Activated CD8-positive, alpha-beta memory T cell treated with anti-CD3 and anti-CD28 coated beads, Interleukin-2, amount 50 U/mL, for 1 hour (primary cell): ENCODE results near the gene VASH2.
"Not testable (repeated sequence)": the region's sequence is repeated elsewhere in the genome, so short reads cannot be mapped to it uniquely, and the experiment has no call there.

Source experiments
- DNase-seq: peaks from one replicate; pipeline ENCODE4 v3.0.0-alpha.2; 2020; ENCODE audit errors: extremely low read depth

VASH2 gene

DNA sequence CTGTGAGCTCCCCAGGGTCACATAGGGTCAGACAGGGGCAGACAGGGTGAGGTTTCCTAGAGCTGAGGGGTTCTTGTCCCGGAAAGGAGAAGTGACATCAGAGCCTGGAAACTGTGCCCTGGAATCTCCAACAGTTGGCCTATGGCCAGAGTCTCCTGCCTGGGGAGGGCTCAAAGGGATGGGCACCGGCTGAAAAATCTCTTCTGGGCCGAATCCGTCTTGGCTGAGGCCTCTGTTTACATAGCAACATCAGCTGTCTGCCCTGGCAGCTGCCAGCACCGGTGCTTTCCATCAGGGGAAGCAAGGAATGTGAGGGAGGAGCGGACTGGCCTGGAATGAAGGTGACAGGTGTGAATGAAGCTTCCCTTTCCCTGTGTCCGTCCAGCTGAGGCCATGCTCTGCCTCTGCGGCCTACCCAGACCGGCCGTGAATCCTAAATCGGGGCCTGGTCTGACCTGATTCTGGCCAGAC, 30.7 kb downstream of the VASH2 start:
- no peak for DNase-seq

DNA sequence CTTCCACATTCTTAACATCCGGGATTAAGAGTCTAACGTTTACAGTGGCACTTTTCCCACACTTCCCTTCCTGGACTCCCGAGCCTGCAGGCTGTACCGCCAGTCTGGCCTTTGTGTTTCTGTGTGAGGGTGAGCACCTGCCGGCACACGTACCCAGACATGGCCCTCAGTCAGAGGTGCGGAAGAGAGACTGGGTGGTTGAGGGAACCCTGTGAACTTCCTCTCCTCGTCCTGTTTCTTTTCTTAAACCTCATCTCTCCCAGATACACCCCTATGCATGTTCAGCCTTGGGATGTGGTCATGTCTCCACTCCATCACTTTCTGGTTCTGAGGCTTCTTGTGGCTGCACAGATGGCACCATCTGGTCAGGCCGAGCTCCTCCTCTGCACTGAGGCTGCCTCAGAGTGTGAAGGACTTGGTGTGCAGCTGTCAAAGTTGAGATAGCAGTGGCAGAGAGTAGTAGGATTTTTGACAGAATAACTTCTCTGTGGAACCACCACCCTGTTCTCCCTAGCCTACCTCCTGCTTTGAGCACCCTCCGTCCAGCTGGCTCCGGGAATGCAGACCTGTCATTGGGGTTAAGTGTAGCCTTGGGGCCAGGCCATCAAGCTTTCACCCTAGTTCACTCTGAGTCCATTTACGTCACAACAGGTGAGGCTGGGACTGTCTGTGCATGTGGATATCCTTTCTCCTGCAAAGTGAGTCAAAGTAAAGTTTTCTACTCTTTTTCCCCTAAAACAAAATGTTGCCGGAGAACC, 31.4 kb downstream of the VASH2 start:
- DNase-seq = no peak

DNA sequence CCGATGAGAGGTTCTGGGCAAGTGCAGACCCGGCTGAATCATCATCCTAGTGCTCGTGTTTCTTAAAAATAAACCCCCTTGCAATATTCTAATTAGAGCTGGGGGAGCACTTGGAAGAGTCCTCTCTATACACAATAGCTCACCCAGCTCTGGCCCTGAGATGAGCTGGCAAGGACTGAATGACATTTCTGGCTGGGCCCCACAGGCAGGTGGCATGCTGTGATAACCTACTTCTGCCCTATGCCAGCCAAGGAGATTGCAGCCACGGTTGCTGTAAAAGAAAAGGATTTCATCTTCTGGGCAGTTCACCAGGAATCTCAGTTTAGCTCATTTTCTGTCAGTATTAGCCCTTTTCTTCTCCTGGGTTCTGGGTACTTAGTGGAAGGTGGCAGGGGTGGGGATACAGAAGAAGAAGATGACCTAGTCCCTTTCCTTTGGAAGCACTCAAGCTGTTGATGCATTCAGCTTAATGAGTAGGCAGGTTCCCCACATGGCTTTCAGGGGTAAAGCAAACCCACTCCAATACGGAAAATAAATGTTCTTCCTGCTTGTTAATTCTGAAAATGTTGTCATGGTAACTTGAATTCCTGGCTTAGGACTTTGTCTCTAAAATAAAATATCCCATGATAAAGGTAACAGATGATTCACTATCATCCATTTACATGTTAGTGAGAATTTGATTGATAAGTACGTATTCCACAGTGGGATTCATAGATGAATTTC, 32.2 kb downstream of the VASH2 start:
- no peak for DNase-seq

DNA sequence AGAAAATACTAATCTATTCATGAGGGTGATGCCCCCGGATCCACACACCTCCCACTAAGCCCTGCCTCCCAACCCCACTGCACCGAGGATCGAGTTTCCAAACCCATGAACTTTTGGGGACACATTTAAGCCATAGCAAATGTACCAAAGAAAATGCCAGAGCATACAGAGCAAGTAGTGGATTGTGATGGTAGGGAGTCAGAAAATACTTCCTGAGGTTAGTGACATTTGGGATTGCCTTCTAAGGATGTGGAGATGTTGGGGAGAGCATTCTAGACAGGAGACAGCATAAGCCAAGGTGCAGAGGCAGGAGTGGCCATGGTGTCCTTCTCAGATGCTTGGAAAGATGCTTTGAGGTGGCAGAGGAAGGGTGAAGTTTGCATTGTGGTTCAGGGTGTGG, 33.1 kb downstream of the VASH2 start:
- DNase-seq = no peak

DNA sequence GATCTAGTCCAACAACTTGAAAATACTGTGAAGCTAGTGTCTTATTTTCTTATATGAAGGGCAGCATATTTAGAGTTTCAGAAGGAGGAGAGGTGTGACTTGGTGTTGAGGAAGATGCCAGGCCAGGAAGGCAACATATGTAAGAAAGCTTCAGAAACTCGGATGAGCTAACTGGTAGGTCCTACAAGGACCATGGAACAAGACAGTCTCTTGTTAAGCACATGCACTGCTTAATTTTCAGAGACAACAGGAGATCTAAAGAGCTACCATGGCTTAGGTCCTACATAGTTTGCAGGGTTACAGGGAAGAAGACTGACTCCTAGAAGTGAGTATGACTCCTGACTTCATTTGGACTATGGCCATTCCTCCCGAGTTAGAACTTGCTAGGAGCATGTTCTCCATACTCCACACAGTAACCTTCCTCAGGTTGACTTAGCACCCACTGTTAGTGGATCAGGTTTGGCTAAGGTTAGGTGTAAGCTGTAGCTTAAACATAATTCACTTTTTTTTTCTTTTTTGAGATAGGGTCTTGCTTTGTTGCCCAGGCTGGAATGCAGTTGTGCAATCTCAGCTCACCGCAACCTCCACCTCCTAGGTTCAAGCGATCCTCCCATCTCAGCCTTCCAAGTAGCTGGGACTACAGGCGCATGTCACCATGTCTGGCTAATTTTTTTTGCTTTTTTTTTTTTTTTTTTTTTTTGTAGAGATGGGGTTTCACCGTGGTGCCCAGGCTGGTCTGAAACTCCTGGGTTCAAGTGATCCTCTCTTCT, 34.4 kb downstream of the VASH2 start:
- no peak for DNase-seq

DNA sequence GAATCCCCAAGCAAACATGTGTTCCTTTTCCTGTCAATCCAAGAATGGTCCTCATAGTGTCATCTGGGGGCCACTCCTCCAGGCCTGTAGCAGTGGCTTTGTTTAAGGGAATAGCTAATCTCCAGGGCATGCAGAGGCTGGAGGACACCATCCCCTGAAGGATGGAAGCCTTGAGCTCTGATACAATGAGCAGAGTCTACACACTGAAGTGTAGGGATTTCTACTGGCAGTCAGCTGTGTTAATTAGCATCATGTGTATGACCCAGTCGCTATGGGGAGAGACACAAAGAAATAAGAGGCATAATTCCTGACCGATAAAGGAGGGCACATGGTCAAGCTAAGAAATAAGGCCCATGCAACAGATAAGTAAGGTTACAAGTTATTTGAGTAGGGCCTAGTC, 36.2 kb downstream of the VASH2 start:
- DNase-seq = no peak

DNA sequence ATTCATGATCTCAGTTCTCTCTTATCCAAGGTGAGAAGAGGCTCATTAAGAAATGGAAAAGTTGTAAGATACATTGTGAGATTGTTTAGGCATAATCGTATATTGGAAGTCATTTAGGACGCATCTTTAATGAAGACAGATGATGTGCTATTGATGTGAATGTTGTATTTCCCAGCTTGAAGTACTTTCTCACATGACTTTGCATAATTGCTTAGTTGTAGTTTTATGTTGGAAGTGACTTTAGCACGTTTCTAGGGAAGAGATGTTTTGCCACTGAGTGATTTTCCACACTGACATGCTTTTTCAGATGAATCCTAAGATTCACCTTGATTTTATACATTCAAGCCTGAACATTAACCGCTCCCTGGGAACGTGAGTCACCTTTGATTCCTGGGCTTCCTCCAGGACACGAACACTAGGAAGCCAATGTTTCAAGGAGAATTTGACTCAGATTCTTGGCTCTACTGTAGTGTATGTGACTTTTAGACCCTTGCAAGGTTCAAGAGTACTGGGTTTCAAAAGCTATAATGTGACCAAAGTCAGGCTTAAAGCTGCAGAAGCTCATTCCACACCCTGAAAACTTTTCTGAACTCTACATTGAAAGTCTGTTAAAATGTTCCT, 37.5 kb downstream of the VASH2 start:
- DNase-seq = no peak

DNA sequence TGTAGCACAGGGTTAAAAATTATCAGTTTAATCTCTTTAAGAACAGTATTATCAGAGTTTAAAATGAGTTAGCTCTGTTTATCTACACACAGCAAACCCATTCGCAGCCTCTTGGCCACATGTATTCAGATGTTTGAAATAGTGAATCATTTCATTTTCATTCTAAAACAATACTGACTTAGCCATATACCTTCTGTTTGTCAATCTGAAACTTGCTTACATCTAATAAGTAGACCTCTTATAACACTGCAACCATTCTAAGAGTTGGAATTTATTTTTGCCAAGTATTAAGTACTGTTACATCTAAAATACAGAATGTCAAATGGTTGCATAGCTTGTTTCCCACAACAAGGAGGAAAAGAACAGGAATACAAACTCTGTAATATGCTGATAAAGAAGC, 39.9 kb downstream of the VASH2 start:
- no peak for DNase-seq

DNA sequence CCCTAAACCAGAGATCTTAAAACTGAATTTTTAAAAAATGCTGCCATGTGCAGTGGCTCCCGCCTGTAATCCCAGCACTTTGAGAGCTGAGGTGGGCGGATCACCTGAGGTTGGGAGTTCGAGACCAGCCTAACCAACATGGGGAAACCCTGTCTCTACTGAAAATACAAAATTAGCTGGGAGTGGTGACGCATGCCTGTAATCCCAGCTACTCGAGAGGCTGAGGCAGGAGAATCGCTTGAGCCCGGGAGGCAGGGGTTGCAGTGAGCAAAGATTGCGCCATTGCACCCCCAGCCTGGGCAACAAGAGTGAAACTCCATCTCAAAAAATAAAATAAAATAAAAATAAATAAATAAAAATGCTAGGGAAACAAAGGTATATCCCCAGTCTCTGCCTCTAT, 43.6 kb downstream of the VASH2 start:
- DNase-seq = not testable (repeated sequence)

DNA sequence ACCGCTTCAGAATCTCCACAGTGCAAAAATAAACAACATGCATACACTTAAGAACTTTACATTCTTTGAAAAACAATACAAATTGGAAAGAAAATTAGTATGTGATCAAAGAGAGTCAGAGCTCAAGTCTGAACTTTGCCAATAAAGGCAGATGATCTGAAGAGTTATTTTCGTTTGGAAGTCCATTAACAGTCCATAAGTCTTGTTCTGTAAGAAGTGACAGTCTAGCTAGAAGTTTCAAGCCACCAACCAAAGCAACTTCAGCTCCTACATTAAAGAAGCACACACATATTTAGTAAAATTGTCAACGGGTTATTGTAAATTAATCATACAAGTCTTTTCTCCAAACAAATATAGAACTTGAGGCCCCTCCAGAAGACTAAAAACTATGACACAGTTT, 44.6 kb downstream of the VASH2 start:
- DNase-seq = no peak

DNA sequence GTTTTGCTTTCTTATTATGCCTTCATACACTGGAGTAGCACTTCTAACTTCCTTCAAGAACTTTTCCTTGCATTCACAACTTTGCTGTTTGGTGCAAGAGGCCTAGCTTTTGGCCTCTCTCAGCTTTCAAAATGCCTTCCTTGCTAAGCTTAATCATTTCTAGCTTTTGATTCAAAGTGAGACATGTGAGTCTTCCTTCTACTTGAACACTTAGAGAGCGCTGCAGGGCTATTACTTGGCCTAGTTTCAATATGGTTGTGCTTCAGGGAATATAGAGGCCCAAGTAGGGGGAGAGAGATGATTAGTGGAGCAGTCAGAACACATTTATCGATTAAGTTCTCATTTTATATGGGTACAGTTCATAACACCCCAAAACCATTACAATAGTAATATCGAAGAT, 52.9 kb downstream of the VASH2 start:
- no peak for DNase-seq

DNA sequence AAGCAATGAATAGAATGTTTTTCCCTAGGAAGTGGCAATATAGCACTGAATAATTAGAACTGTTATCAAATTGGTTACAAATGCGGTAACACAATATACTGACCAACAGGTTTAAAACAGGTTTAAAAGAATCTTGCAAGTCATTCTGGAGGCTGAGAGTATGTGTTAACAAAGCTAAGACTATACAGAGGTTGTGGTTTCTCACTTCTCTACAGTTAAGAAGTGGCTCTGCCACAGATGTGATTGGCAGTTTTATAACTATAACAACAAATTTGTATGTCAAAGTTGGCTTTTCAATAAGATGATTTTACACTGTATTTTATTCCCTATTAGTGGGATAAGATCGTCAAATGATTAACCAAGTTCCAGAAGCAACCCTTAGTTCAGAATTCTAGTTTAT, 58.2 kb downstream of the VASH2 start:
- no peak for DNase-seq

DNA sequence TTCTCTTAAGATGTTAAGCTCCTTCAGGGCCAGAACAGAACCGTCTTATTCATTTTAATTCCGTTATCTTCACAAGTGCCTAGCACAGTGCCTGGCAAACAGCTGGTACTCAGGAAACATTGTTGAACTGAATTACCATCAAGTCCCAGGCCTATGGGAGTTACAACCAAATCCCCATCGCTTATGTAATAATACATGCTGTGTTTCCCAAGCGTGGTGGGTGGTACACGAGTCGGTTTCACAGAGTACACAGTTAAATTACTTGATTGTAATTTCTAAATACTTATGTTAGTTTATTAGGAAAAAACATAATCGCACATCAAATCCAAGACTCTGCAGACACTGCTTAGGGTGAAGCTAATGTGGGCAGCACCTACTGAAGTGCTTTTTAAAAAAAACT, 64.3 kb downstream of the VASH2 start:
- DNase-seq = no peak

DNA sequence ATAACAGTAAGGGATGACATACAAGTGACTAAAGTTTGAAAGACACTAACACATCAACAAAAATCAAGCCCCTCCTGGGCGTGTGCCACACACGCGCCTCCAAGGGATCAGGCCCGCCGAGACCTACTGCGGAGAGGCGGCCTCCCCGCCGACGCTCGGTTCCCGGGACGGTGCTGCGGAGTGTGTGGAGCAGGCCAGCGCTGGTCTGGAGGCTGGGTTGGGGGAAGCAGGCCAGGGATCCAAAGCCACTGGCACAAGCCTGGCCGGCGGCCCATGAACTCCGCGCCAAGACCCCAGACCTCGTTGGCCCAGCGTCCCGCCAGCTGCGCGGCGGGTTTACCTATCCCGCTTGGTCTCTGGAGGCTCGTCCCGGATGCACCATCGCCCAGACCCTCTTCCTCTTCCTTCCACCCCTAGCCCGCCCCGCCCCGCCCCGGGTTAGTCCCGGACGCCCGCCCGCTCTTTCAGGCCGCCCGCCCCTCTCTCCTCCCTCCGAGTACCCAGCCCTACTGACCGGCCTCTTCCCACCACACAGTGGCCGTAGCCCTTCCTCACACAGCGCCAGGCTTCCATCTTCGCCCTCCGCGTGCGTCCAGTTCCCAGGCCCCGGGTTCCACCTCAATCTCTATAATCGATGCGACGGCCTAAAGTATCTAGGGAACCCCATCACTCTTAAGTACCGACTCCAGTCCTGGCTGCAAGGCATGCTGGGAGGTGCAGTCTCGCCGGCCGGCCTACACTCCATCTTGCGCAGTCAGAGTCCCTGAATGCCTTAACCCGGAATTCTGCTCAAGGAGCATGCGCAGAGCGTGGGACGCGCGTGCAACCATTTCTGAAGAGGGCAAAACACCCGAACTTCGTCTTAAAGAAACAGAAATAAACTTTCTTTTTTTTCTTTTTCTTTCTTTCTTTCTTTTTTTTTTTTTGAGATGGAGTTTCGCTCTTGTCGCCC, 65.0 kb downstream of the VASH2 start, which contains the start of gene ANGEL2:
TSS of gene ANGEL2 (minus strand) at position 769 of the 952 bp plus-strand sequence. CDS start at position 573, 196 bp downstream.
- peak; percentile 89 for DNase-seq

DNA sequence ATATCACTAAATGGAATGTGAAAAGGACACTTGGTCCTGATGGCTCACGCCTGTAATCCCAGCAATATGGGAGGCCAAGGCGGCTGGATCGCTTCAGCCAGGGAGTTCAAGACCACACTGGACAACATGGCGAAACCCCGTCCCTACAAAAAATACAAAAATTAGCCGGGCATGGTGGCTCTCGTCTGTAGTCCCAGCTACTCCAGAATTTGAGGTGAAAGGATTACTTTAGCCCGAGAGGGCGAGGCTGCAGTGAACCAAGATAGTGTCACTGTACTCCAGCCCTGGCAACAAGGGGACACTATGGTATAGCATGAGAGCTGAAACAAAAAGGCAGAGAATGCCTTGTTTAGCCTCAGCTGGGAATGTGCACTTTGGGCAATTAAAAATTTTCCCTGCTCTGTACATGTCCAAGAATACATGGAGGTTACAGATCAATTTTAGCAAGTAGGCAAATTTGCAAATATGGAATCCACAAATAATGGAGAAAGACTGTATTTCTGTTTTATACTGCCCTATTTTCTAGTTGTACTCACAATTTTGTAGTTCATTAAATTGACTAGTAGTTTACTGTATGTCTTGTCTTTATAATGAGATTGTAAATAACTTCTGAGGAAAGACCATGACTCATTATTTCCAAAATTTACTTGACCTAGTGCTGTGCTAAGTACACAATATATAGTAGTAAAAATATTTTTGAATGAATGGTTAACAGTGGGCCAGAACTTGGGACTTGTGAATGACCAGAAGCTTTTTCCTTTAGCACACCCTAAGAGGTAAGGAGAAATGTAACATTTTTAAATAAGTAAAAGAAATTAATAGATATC, 67.3 kb downstream of the VASH2 start:
- no peak for DNase-seq

DNA sequence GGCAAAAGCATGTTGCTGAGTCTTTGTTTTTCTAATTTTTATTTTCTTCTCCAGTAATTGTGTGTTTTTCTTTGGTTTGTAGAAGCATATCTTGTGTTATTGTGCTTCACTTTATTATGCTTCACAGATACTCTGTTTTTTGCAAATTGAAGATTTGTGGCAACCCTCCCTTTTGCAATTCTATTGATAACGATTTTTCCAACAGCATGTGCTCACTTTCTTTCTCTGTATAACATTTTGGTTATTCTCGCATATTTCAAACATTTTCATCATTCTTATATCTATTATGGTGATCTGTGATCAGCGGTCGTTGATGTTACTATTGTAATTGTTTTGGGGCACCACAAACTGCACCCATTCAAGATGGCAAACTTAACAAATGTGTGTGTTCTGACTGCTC, 69.1 kb downstream of the VASH2 start:
- no peak for DNase-seq

DNA sequence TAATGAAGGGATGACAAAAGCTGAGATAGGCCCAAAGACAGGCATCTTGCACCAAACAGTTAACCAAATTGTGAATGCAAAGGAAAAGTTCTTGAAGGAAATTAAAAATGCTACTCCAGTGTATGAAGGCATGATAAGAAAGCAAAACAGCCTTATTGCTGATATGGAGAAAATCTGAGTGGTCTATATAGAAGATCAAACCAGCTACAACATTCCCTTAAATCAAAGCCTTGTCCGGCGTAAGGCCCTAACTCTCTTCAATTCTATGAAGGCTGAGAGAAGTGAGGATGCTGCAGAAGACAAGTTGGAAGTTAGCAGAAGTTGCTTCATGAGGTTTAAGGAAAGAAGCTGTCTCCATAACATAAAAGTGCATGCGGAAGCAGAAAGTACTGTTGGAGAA, 69.7 kb downstream of the VASH2 start:
- no peak for DNase-seq

DNA sequence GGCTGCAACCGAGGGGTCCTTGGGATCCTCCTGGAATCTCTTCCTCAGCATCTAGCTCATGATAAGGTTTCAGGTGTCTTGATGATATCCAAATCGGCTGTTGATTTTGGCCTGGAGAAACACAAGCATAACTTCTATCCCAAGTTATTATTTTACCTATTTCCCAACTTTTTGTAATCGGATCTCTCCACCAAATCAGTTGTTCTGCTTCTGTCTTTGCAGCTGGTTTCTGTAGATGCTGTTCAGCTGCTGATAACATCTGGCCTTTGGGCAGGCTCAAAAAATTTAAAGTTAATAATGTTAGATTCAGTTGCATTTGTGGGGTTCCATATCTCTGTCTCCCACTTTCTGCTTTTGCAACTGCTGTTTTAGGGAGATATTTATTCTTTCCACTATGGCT, 76.7 kb downstream of the VASH2 start:
- not testable (repeated sequence) for DNase-seq

DNA sequence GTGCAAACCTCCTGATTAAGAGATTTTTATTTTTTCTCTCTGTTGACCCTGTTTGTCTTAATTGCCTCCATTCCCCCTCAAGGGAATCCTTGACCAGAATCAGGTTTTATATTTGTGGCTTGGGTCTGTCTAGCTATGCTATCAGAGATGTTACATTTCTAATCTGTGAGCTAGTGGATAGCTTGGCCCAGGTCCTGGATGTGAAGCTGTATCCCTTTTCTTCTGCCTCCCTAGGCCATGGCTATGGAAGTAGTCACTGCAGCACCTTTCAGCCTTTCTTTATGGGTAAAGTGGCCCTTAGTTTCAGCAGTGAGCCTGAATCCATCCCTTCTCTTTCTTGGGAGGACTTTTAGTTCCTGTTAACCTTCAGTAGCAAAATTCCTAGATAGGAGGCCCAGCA, 82.3 kb downstream of the VASH2 start:
- DNase-seq = no peak

DNA sequence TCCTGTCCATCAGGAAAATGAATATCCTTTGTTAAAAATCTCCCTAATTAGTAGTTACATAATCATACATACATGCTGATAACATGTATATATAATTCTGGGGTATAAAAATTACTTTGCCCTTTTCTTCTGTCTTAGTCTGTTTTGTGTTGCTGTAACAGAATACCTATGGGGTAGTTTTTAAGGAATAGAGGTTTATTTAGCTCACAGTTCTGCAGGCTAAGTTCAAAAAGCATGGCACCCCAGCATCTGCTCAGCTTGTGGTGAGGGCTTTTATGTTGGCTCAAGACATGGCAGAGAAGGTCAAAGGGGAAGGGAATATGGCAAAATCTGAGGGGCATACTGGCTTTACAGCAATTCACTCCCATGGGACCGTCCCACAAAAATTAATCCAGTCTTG, 84.4 kb downstream of the VASH2 start:
- DNase-seq = no peak
